Ecto neural progenitor cell (in vitro differentiated cells): ENCODE data around the gene MAF.
A peak's percentile ranks its signal among the peaks of the same experiment; 100 is the strongest.

Source experiments
- DNase-seq: peaks from one replicate; pipeline ENCODE4 v3.0.0-alpha.2; 2018; ENCODE audit warnings: low spot score

Gene MAF

DNA sequence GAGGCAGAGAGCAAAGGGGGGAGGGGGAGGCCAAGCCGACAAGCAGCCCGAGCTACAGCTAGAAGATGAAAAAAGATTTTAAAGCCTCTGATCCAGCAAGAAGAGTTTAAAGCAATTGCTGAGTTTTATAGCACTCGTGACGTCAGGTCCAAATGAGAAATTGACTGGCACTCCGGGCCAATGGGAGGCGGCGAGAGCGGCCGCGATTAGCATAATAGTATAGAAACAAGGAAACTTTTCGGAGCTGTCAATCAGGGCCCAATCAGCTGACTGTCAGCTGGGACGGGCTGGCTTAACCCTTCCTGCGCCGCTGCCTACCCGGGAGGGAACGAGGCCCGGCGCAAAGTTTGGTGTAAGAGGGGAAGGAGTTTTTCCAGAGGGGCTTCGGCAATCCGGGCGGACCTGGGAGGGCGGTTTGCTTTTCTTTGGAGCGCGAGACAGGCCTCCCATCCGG, at the start of gene MAF:
TSS of gene MAF (minus strand) at position 100 of the 454 bp plus-strand sequence. CDS start 835 bp downstream, outside the sequence.
- DNase-seq, result peak; percentile 90

DNA sequence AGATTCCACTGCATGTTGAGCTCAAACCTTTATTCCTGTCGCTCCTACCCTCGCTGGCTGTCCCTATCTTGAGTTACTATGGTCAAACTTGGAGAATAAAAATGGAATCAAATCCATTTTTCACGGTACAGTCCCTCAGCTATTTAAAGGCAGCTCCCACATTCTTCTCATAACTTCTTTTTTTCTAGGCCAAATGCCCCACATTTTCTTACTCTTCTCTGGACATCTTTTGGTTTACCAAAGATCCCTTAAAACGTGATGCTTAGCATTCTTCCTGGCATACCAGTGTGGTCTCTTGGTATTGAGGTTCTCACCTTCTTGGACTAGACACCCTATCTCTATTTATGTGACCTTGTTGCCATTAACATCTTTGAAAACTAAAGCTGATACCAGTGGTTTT, 48.3 kb upstream of the MAF start:
- DNase-seq, result no peak

DNA sequence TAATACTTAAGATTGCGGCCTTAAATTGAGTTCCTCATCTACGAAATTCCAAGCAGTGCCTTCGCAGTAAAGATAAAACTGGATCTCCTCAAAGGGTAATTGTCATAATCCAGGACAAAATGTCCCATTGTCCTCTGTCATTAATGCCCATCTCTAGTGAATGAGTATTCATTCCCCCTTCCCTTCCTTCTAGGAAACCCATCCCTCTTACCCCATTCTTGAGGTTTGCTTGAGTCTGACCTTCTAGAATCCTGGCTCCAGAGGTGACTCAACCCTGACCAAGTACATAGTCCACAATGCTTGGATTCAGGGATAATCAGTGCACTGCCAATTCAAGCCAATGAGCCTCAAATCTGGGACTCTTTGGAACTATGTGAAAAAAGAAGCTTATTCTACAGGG, 47.0 kb upstream of the MAF start:
- no peak for DNase-seq

DNA sequence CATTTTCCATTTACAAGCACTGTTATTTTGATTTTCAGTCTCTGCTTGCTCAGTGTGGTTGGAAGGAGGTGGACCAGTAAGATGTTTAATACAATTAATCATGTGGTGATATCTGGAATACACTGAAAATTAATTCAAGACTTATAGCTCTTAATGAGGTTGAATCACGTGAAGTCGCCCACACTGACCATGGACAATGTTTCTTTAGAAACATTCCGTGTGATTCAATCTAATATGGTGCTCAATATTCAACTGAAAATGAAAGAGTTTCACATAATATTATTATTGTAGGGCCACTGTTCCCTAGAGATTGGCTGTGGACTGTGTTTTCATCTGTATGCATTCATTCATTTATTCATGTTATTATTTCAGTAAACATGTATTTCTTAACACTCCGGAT, 45.2 kb upstream of the MAF start:
- no peak for DNase-seq

DNA sequence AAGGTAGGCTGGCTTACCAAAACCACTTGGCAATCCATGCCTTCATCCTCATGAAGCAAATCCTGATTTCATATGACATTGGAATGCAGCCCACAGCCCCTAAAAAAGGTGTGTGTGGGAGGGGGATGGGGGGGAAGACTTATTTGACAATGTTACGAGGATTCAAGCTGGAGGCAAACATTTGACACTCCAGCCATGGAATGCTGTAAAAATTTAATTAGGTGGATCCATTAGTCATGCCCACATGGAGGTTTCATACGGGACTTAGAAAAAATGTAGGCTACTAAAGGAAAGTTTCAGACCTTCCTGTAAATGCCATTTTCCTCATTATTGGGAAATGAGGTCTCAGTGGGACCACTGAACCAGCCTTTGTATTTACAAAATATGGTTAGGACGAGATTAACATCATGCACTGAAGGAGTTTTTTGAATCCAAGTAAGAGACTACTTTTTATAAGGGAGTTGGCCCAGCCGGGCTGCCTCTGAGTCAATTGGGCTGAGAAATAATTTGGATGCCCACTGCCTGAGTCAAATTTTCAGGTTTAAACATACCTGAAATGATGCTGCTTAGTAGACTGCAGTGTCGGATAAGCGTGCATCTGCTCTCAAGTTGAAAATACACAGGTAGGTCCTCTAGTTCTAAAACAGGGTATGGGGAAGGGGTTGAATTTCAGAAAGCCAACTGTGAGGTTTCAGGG, 44.6 kb upstream of the MAF start:
- no peak for DNase-seq

DNA sequence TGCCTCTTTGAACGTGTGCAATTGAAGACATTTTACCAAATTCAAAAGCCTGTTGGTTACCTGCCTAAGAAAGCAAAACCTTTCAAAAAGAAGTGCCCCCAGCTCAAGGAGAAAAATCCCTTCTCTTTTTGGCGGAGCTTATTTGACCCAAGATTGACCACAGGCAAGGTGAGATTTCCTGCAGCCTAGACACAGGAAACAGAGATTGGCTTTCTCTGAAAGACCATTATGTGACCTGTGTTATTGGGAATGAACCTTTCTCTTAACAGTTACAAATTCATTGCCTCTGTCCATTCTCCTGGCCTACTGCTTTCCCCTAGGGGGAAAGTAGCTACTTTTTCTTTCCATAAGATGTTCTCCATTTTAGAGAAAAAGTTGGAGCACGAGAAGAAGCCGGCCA, 42.1 kb upstream of the MAF start:
- DNase-seq, result no peak

DNA sequence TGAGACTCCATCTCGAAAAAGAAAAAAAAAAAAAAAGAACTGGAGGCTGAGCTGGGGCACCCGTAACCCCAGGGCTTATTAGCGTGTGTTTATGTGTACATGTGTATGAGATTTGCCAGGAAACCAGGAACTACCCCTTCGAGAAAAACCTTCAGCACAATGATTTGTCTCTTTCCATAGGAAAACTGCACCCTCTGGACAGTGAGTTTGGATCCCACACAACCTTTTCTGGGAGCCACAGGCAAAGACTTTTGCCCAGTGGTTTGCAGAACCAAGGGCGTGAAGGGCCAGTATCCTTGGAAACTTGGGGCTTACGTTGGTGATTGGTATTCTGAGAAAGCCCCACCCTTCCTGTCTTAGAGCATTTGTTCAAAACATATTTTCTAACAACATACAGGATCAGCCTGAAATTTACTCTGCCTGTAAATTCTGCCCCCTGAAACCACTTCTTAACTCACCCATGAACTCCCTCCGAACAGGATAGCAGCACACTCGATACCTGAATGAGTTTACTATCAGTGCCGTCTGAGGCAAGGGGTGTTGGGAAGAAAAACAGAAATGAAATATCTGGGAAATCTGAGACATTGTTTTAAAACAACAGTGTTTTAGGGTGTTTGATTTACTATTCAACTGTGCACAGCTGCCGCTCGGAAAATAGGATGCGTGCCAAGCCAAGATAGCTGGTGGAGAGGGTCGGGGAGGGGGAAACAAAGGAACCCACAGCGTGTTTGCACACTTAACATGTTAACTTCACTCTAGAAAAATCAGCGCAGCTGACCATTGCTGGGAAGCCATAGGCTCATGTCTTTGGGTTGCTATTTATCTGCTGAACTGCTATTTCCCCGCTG, 40.2 kb upstream of the MAF start:
- no peak for DNase-seq

DNA sequence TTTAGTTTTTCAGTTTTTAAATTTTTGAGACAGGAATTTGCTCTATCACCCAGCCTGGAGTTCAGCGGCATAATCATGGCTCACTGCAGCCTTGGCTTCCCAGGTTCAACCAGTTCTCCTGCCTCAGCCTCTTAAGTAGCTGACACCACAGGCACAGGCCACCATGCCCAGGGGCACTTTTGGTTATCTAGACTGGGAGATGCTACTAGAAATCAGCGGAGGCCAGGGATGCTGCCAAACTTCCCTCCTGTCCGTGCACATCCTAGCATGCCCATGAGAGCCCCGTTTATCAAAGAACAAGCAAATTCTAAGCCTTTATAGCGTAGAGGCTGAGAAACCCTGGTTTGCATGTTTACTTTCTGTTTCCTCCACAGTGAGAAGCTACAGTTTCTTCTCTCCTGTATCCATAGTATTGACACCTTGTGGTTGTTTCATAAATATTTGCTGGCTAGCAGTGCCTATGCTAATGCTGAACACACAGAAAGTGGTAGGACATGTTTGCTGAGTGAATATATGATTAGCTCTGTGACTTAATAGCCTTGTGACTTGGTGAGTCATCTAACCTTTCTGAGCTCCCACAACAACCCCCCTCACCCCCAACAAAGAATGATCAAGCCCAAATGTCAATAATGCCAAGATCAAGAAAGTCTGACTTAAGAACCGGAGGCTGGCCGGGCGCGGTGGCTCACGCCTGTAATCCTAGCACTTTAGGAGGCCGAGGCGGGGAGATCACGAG, 39.2 kb upstream of the MAF start:
- no peak for DNase-seq

DNA sequence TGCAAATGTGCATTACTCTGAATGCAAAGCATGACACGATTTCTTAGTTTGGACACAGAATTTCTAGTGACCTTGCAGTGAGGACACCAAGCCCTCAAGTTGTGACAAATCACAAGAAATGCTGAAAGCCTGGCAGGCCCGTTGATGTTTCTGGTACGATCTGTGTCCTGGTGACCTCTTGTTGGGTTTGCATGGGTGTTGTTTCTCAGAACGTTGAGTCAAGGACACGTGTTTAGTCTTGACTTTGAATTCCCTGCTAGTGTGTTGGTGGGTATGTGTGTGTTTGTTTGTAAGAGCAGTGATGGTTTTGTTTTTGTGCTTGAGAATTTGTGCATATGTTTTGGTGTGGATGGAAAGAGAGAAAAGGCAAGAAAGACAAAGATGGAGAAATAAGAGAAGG, 37.8 kb upstream of the MAF start:
- no peak for DNase-seq

DNA sequence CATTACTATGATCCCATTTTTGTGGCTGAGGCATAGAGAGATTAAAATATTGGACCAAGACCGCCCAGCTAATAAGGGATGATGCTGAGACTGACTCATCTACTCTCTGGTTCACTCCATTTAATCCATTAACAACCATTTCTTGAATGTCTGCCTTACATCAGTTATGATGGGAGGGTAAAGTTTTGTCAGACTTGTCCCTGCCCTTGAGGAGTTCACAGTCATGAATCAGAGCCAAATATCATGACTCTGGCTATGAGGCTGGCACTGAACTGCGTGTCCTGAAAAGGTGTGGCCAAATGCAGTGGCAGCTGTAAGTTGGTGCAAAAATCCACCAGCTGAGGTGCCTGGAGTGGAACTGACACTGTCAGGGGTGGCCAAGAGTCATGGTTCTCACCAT, 35.0 kb upstream of the MAF start:
- DNase-seq, result no peak

DNA sequence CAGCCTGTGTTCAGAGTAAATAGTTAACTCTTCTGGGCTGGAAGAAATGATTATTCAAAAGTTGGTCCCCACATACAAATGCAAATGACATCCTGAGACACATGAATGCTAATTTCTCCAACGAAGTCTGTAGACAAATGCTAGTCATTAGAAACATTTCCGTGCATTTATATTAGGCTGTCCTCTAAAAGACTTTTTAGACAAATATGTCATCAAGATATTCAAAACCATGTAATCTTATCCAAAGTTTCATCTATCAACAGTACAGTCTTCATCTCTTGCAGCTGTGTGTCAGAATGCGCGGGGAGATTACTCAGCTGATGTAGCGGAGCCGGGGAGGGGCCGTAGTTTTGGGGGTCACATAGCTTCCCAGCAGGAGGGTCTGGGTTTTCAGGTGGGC, 33.8 kb upstream of the MAF start:
- DNase-seq, result no peak

DNA sequence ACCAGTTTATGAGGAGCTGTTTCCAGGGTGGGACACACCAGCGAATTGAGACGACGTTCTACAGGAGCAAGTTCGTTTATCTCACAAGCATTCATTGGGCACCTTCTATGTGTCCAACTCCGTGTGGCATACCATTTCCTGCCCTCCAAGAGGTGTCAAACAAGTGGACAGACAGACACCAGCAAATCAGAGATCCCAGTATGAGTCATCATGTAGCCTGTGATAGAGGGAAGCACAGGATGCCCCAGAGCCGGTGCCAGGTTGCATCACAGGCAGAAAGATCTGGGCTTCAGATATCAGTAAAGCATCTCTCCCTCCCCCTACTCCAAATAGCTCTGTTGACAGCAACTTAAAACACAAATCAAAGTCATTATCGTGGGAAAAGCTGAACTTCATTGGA, 31.8 kb upstream of the MAF start:
- DNase-seq, result no peak

DNA sequence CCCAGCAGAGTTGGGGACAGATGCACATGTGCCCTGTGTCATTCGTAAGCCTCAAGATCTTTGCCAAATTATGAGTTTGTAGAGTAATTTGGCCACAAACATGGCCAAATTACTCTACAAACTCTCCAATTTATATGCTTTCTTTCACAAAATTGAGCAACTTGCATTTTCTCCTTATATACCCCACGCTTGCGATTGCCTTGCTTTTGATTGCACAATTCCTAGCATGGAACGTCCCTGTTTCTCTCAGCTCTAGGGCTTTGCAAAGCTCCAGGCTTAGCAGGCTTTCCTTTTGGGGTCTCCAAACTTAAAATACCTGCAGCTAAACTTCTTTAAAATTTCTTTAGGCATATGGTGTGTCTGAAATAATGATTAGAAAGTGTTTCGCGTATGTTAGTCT, 28.5 kb upstream of the MAF start:
- DNase-seq, result no peak

DNA sequence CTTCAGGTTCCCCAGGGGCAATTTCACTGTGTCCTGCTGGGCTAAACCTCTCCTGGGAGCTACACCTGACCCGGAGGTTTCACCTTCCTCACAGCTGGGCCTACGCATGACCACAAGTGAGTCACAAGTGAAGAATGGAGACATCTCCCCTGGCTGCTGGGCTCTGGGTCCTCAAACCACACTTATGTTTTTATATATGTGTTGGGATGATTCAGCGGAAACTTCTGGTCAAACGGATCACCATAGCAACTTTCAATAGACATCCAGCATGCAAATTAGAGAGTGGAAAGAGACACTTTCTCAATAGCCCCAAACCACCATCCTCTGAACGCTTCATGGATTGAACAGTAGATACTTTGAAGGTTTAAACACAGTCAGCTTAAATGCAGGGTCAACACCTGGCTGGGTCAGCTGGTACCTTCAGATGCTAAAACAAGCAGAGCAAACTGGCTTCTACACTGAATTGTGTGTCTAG, 28.0 kb upstream of the MAF start:
- no peak for DNase-seq

DNA sequence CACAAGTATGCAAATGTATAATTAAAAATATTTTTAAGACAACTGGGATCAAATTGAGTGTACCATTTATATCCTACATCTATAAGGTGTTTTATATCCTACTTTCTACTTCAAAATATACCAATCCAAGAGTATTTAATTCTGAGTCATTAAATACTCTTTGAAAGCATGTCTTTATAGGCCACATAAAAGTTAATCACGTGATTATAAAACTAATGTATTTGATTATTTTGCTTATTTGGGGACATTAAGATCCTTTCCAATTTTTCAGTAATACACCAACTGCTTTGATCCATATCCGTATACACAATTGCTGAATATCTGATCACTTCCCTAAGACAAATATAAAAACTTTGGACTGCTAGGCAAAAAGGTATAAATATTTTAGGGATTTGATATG, 26.6 kb upstream of the MAF start:
- no peak for DNase-seq

DNA sequence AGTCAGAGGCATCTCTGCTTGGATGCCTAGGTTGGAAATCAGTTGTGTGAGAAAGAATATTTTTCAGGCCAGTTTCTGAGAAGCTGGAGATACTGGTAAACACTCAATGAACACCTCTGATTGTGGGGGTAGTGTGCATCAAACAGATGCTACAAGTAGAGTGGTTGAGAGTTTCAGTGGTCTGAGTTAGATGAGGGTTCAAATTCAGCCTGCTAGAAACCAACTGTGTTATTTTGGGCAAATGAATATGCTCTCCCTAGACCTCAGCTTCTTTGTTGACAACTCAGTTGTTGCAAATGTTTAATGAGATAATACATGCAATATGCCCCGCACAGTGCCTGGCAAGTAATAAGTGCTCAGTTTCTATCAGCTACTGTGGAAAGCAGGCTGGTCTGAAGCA, 25.2 kb upstream of the MAF start:
- DNase-seq, result no peak

DNA sequence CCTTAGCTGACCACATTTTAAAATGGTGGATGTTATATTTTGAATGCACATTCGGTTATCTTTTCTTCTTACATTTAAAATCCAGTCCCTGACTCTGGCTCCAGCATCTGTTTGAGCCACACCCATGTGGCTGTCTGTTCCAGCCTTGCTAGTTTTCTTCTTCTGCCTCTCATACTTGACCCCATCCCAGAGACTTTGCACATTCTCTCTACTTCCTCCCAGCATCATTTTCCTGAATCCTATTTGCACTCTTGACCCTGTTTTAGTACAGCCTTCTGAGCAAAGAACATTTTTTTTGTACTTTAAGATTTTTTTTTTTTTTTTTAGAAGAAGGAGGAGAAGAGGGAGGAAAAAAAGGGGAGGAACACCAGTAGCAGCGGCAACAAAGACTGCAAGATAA, 23.3 kb upstream of the MAF start:
- no peak for DNase-seq

DNA sequence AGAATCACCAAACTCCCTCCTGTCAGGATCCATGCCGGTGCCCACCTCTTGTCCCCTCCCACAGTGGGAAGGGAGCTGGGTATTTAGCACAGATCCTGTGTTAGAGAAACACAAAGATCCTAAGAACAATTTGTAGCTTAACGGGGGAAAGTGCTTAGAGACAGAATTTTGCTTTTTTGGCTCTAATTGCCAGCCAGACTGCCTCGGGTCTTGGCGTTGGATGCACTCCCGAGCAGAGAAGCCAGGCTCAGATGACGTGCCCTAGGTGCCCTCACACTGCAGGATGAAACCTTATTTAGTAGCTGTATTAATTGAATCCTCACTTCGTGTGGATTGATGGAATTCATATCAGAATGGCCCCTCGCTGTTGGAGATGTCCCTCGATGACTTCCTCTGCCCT, 22.5 kb upstream of the MAF start:
- DNase-seq, result no peak

DNA sequence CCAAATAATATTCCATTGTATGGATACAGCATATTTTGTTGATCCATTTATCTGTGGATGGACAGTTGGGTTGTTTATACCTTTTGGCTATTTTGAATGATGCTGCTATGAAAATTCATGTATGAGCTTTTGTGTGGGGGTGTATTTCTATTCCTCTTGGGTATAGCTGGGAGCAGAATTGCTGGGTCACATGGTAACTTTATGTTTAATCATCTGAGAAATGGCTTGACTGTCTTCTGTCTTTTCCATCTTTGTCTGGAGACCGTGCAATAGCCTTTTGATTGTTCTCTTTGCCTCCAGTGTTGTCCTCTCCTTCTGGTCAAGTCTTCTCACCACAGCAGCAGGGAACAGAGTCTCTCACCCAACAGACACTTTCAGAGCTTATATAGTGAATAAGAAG, 20.5 kb upstream of the MAF start:
- no peak for DNase-seq

DNA sequence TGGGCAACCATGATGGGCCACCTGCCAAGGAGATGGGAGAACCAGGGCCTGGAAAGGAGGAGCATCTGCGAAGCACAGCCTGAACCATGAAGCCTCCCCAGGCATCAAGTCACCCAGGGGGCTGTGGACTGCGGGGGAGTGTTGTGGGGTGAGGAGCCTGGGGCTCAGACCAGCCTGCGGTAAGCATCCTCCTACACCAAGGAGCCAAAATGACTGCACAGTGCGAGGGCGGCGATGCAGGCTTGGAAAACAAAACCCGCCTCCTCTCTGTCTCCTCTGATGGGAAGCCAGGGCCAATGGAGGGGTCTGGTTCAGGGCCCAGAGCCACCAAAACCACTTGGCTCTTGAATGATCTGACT, 18.1 kb upstream of the MAF start:
- DNase-seq, result no peak

DNA sequence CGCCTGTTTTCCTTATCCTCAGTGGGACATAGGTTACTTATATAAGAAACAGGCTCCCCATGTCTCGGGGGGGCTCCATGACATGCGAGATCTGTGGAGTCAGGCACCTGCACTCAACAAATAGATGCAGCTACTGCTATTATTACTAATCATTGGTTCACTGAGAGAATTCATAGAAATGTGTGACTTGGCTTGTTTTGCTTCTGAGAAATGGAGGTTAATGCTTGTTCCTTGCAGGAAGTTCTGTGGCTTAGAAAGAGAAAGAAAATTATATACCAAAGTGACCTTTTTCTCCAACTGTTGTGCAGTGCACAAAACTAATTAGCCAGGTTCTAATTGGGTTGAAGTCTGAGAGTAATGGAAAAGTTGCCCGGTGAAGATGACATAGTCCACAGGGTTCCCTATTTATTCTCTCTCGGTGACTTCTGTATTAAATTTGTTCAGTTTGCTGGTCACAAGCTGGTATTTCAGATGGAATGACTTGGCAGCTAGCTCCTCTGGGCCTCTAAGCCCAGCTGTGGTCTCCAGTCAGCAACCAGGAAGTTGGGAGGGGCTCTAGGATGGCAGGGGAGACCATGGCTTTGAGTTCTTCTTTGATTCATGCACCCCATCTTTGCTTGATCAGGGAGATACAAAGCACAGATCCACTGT, 17.6 kb upstream of the MAF start:
- no peak for DNase-seq

DNA sequence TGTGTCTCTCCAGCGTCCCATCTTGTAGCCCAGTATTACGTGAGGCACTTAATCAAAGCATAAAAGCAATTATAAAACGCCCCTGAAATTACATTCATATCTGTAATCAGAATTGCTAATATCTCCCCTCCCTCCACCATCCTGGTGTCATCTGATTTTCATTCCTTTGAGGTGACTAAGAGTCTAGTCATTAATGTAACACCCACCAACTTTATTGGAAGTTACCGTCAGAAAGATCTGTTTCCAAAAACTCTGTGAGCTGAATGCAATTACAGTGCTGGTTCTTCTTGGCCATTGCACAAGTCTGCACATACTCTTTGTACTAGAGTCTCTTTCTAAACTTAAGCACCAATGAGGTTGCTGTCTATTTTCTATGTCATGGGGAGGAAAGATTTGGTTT, 12.5 kb upstream of the MAF start:
- DNase-seq, result no peak
